ENCODE data around the gene AP3S2.

GRCh38 chr15:89898146-89898545, 4.4 kb upstream of the AP3S2 start:
- TF ChIP-seq CTCF (IDR thresholded peaks at IDR 0.05 in 8 of 11, conservative IDR thresholded peaks at IDR 0.05 in 3 of 11) (no peak), POLR2A (IDR thresholded peaks at IDR 0.05) (no peak), POLR2AphosphoS5 (IDR thresholded peaks at IDR 0.05) (no peak)

Data from spleen (tissue), 7 donors.